ENCODE data around the gene CDH10.

The CDH10 gene

GRCh38 chr5:24538346-24538745 lies 106.4 kb downstream of the CDH10 start:
- no peak for ATAC-seq

GRCh38 chr5:24535646-24536045 lies 109.1 kb downstream of the CDH10 start:
- TF ChIP-seq ZNF70 (CRISPR knock-in tag; IDR thresholded peaks at IDR 0.05) = no peak
- no peak for TF ChIP-seq ARNTL (CRISPR knock-in tag; IDR thresholded peaks at IDR 0.05; ENCODE audit: borderline replicate concordance, low read depth)
- no peak for TF ChIP-seq POU6F1 (CRISPR knock-in tag; IDR thresholded peaks at IDR 0.05; ENCODE audit: borderline replicate concordance, low read depth)
- TF ChIP-seq CSDC2 (CRISPR knock-in tag; IDR thresholded peaks at IDR 0.05) = no peak
- no peak for ATAC-seq

More at GRCh38 chr5:24538346-24538745, 106.4 kb downstream of the CDH10 start:
- TF ChIP-seq TSHZ2 (CRISPR knock-in tag; IDR thresholded peaks at IDR 0.05) (no peak), RARB (CRISPR knock-in tag; IDR thresholded peaks at IDR 0.05) (no peak), ARNTL (CRISPR knock-in tag; IDR thresholded peaks at IDR 0.05; ENCODE audit: borderline replicate concordance, low read depth) (no peak), CREB5 (CRISPR knock-in tag; IDR thresholded peaks at IDR 0.05; ENCODE audit: low read depth) (no peak), ZNF8 (CRISPR knock-in tag; IDR thresholded peaks at IDR 0.05) (no peak), SNAI2 (CRISPR knock-in tag; IDR thresholded peaks at IDR 0.05) (no peak), ZNF565 (CRISPR knock-in tag; conservative IDR thresholded peaks at IDR 0.05; ENCODE audit: low read depth) (no peak), TCF4 (CRISPR knock-in tag; IDR thresholded peaks at IDR 0.05; ENCODE audit: borderline replicate concordance) (no peak), PPARA (CRISPR knock-in tag; IDR thresholded peaks at IDR 0.05; ENCODE audit: borderline replicate concordance) (no peak), TOX (CRISPR knock-in tag; IDR thresholded peaks at IDR 0.05; ENCODE audit: borderline replicate concordance) (no peak)

GRCh38 chr5:24530906-24531305 lies 113.9 kb downstream of the CDH10 start:
- TF ChIP-seq ZFP3 (CRISPR knock-in tag; IDR thresholded peaks at IDR 0.05) (no peak), PPARA (CRISPR knock-in tag; IDR thresholded peaks at IDR 0.05; ENCODE audit: borderline replicate concordance) (no peak), CREB5 (CRISPR knock-in tag; IDR thresholded peaks at IDR 0.05; ENCODE audit: low read depth) (no peak), CSDC2 (CRISPR knock-in tag; IDR thresholded peaks at IDR 0.05) (no peak), ZNF70 (CRISPR knock-in tag; IDR thresholded peaks at IDR 0.05) (no peak), PATZ1 (CRISPR knock-in tag; IDR thresholded peaks at IDR 0.05; ENCODE audit: borderline replicate concordance) (no peak), TSHZ2 (CRISPR knock-in tag; IDR thresholded peaks at IDR 0.05) (no peak), BACH2 (CRISPR knock-in tag; IDR thresholded peaks at IDR 0.05; ENCODE audit: borderline replicate concordance) (no peak), TOX (CRISPR knock-in tag; IDR thresholded peaks at IDR 0.05; ENCODE audit: borderline replicate concordance) (no peak), POU6F1 (CRISPR knock-in tag; IDR thresholded peaks at IDR 0.05; ENCODE audit: borderline replicate concordance, low read depth) (no peak), ZC3H10 (CRISPR knock-in tag; IDR thresholded peaks at IDR 0.05) (no peak), ZNF565 (CRISPR knock-in tag; conservative IDR thresholded peaks at IDR 0.05; ENCODE audit: low read depth) (no peak)
- no peak for ATAC-seq
